Osteocyte (in vitro differentiated cells): ENCODE measurements around the gene NUP210L. TPM values are rescaled to one million over a fixed set of nuclear protein-coding genes. Genes with fewer than 3 reads are reported as not detected.

ENCODE experiments used
- DNase-seq: peaks from one replicate; pipeline ENCODE4 v3.0.0; 2021; ENCODE audit warnings: mixed read lengths; ENCODE audit not compliant: unreplicated experiment; ENCODE audit errors: extremely low spot score
- H3K27ac Mint-ChIP-seq: one replicate; pipeline ENCODE4 v1.8.0; 2021; ENCODE audit warnings: mild to moderate bottlenecking, mixed read lengths; ENCODE audit not compliant: unreplicated experiment
- H3K27me3 Mint-ChIP-seq: one replicate; pipeline ENCODE4 v1.8.0; 2021; ENCODE audit warnings: mixed read lengths; ENCODE audit not compliant: unreplicated experiment
- H3K36me3 Mint-ChIP-seq: one replicate; pipeline ENCODE4 v1.8.0; 2021; ENCODE audit warnings: mixed read lengths; ENCODE audit not compliant: unreplicated experiment
- H3K4me1 Mint-ChIP-seq: one replicate; pipeline ENCODE4 v1.8.0; 2021; ENCODE audit warnings: mixed read lengths; ENCODE audit not compliant: unreplicated experiment
- H3K4me3 Mint-ChIP-seq: one replicate; pipeline ENCODE4 v1.8.0; 2021; ENCODE audit warnings: mild to moderate bottlenecking, moderate library complexity, mixed read lengths; ENCODE audit not compliant: unreplicated experiment
- H3K9me3 Mint-ChIP-seq: one replicate; pipeline ENCODE4 v1.8.0; 2021; ENCODE audit warnings: mixed read lengths; ENCODE audit not compliant: unreplicated experiment
- total RNA-seq: library from RNA; stranded (reverse); gene quantifications from 2 replicates; pipeline ENCODE4 v1.2.1, GENCODE V29; 2021
- TF ChIP-seq, protein P1 (sequence below): fragments of 200-600 bp; sonication (generic); IDR thresholded peaks from 2 replicates; pipeline ENCODE4 v1.5.0; 2021; ENCODE audit warnings: antibody characterized with exemption, mild to moderate bottlenecking, moderate library complexity

The NUP210L gene
- total RNA-seq, 1 donor from 2014 or later, result not detected

DNA sequence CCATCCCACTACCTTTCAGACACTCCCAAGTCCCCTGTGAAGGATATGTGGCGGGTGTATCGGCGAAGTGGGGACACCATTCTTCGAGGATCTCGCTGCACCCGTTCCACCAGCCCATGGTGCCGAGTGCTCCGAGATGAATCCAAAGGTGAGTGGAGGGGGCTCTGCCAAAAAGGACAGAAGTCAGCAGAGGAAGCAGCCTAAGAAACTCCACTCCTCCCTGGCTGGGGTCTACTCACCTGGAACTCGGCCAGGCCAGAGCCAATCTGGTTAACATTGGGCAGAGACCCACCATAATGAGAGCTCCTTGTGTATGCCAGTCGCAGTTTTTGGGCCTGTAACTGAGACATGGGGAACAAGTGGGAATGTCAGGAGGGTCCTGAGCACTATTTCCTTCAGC, 200.0 kb downstream of the NUP210L start:
- DNase-seq, result no peak
- Mint-ChIP-seq H3K36me3 (peaks cover 31% of the 10 kb centered on the region), H3K4me3 (no peak overlapping the region), H3K4me1 (peaks cover 30% of the 10 kb centered on the region), H3K27me3 (no peaks in the 10 kb centered on the region), H3K27ac (no peak overlapping the region), H3K9me3 (no peaks in the 10 kb centered on the region)
- TF ChIP-seq, protein P1, sequence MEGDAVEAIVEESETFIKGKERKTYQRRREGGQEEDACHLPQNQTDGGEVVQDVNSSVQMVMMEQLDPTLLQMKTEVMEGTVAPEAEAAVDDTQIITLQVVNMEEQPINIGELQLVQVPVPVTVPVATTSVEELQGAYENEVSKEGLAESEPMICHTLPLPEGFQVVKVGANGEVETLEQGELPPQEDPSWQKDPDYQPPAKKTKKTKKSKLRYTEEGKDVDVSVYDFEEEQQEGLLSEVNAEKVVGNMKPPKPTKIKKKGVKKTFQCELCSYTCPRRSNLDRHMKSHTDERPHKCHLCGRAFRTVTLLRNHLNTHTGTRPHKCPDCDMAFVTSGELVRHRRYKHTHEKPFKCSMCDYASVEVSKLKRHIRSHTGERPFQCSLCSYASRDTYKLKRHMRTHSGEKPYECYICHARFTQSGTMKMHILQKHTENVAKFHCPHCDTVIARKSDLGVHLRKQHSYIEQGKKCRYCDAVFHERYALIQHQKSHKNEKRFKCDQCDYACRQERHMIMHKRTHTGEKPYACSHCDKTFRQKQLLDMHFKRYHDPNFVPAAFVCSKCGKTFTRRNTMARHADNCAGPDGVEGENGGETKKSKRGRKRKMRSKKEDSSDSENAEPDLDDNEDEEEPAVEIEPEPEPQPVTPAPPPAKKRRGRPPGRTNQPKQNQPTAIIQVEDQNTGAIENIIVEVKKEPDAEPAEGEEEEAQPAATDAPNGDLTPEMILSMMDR, result no peak

DNA sequence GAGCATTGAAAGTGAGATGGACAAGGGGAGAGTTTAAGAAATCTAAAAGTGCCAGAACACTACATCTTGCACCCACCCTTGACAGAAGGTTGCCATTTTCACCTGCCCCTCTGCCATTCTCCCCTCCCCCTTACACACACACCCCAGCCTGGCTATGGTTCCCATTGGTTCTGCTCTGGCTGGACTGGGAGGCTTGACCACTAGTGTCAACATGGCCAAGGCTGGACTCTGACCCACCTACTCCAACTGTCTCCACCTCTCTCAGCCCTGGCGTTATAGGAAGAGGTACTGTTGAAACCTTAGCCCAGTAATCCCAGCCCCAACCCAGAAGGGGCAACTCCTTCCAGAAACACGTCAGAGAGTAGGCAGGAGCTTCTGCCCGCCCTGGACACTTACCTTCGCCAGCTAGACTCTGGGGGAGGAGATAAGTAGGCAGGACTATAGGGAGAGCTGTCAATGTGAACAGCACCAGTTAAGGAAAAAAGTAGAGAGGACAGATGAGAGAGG, 201.0 kb downstream of the NUP210L start:
- no peak for DNase-seq
- TF ChIP-seq, protein P1, result no peak
- Mint-ChIP-seq H3K36me3 (peaks cover 28% of the 10 kb centered on the region), H3K9me3 (no peaks in the 10 kb centered on the region), H3K27ac (peak overlapping the region; percentile 50), H3K4me1 (peaks cover 23% of the 10 kb centered on the region), H3K27me3 (no peaks in the 10 kb centered on the region), H3K4me3 (no peak overlapping the region)

DNA sequence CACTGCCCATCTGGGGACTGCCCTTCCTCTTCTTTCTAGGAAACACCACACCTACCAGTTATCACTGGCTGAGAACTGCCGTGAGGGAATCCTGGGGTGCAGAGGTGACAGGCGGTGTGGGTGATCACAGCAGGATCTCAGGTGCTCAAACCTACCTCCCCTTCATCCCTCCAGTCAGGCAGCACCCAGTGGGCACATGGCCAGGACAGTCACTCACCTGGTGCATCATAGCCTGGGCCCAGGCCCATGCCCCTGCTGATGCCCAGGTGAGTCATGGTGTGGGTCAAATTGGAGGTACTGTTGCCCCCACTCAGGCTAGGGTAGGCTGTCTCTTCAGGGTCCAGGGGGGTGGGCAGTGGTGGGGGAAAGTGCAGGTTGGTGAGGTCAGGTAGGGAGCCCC, 203.1 kb downstream of the NUP210L start:
- no peaks in the 10 kb centered on the region for H3K9me3 Mint-ChIP-seq
- no peak overlapping the region for H3K4me3 Mint-ChIP-seq
- no peak overlapping the region for H3K27ac Mint-ChIP-seq
- peaks cover 30% of the 10 kb centered on the region for H3K36me3 Mint-ChIP-seq
- no peaks in the 10 kb centered on the region for H3K27me3 Mint-ChIP-seq
- peaks cover 11% of the 10 kb centered on the region for H3K4me1 Mint-ChIP-seq
- TF ChIP-seq, protein P1, result no peak
- DNase-seq, result no peak

DNA sequence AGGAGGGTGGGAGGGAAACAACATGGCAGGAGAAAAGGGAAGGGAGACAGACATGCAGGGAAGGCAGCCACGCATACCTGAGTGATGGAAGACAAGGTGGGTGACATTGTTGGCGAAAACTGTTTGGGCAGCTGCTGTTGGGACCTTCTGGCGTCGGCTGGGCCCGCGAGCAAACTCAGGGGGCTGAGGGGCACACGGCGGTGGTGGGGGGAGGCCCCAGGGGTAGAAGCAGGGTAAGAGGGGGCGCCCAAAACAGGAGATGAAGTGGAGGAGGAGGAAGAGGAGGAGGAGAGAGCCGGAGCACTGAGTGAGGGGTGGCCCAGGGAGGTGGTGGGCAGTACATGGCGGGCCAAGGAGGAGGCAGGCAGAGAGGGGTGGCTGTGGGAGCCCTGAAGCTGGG, 203.7 kb downstream of the NUP210L start:
- DNase-seq, result no peak
- peaks cover 7% of the 10 kb centered on the region for H3K4me1 Mint-ChIP-seq

GRCh38 chr1:153946622-153947241, 208.1 kb downstream of the NUP210L start, which contains the start of gene DENND4B:
DENND4B (minus strand) TSS chr1:153946718; CDS start chr1:153944374, 2,344 bp downstream.
- TF ChIP-seq, protein P1, result peak; percentile 91
- peaks cover 18% of the 10 kb centered on the region for H3K4me1 Mint-ChIP-seq
- peak within 1 kb of the TSS; percentile 77 for H3K4me3 Mint-ChIP-seq

More for the DNA sequence above, 203.7 kb downstream of the NUP210L start:
- peaks cover 30% of the 10 kb centered on the region for H3K36me3 Mint-ChIP-seq
- H3K27ac Mint-ChIP-seq, result no peak overlapping the region
- no peaks in the 10 kb centered on the region for H3K9me3 Mint-ChIP-seq
- no peak overlapping the region for H3K4me3 Mint-ChIP-seq
- TF ChIP-seq, protein P1, result no peak
- H3K27me3 Mint-ChIP-seq, result no peaks in the 10 kb centered on the region

More at GRCh38 chr1:153946622-153947241, 208.1 kb downstream of the NUP210L start, which contains the start of gene DENND4B:
- peak within 1 kb of the TSS; percentile 63 for H3K27ac Mint-ChIP-seq
- no peaks in the 10 kb centered on the region for H3K27me3 Mint-ChIP-seq
- no peaks in the 10 kb centered on the region for H3K9me3 Mint-ChIP-seq
- peak; percentile 93 for DNase-seq
- peaks cover 19% of the 10 kb centered on the region for H3K36me3 Mint-ChIP-seq
